Glutamatergic neuron (in vitro differentiated cells): ENCODE results near the gene USP40. TPM values are rescaled to one million over a fixed set of nuclear protein-coding genes. Genes with fewer than 3 reads are reported as not detected.

ENCODE experiments used
- DNase-seq: peaks from one replicate; pipeline ENCODE4 v3.0.0; 2022
- H3K27ac Mint-ChIP-seq: one replicate; pipeline ENCODE4 v1.8.0; 2020; ENCODE audit warnings: mild to moderate bottlenecking, mixed read lengths, inconsistent platforms; ENCODE audit not compliant: unreplicated experiment
- H3K27me3 Mint-ChIP-seq: one replicate; pipeline ENCODE4 v1.8.0; 2020; ENCODE audit warnings: mild to moderate bottlenecking, moderate library complexity, mixed read lengths, inconsistent platforms; ENCODE audit not compliant: unreplicated experiment
- H3K36me3 Mint-ChIP-seq: one replicate; pipeline ENCODE4 v1.8.0; 2020; ENCODE audit warnings: mild to moderate bottlenecking, mixed read lengths, inconsistent platforms; ENCODE audit not compliant: unreplicated experiment
- H3K4me1 Mint-ChIP-seq: one replicate; pipeline ENCODE4 v1.8.0; 2020; ENCODE audit warnings: mild to moderate bottlenecking, low read depth, mixed read lengths, inconsistent platforms; ENCODE audit not compliant: unreplicated experiment
- H3K4me3 Mint-ChIP-seq: one replicate; pipeline ENCODE4 v1.8.0; 2020; ENCODE audit warnings: mild to moderate bottlenecking, mixed read lengths, inconsistent platforms; ENCODE audit not compliant: unreplicated experiment
- H3K9me3 Mint-ChIP-seq: one replicate; pipeline ENCODE4 v1.8.0; 2020; ENCODE audit warnings: mild to moderate bottlenecking, moderate library complexity, mixed read lengths, inconsistent platforms; ENCODE audit not compliant: unreplicated experiment
- long read RNA-seq: library from polyadenylated mRNA; unstranded; transcript quantifications from one replicate; pipeline ENCODE4 v2.0.0, GENCODE V29; 2020; ENCODE audit not compliant: unreplicated experiment
- total RNA-seq: library from RNA; stranded (reverse); fragmentation: NEBNext Ultra II Directional; extraction: Animal tissue kit (Norgen Biotek cat#: 25700); gene quantifications from one replicate; pipeline ENCODE4 v1.2.1, GENCODE V29; 2021; ENCODE audit not compliant: unreplicated experiment
- TF ChIP-seq, protein P1 (sequence below): fragments of 200-600 bp; sonication (generic); IDR thresholded peaks from one replicate; pipeline ENCODE4 v1.5.0; 2021; ENCODE audit not compliant: partially characterized antibody, unreplicated experiment

Gene USP40
- 21.8 TPM for total RNA-seq
- long read RNA-seq, partial matches to known transcripts = 0 of 3 reads
- long read RNA-seq, other reads (novel, unspliced or antisense) = 2 of 3 reads

DNA sequence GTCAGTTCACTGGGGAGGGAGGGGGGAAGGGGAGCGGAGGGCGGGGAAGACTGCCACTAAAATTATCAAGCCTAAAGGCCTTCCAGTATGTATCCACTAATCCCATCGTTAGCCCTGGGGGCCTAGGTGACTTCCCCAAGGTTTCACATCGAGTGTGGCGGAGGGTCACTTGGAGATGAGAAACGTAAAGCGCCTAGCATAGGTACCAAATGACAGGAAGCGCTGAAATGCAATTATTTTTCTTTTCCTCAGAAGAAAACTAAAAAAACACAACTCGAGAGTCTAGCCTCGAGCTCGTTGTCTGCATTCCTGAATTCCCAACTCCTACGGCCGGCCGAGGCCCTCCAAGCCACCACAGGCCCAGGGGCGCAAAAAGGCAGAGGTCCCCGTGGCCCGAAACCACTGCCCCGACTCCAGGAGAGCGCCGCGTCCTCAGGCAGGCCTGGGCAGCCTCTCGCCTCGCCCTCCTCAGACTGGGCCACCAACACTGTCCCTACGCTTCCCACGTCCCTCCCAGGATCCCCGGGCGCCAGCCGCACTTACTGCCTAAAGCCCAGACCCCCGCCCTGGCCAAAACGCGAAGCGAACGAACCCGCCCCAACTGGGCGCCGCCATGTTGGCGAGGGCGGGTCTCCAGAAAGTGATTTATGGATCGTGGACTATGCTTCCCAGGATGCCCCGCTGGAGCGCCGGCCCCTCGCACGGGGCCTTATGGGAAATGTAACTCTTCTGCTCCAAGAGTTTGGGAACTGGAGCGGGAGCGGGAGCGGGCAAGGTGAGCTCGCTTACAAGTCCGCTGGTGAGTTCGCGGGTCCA lies at the start of gene USP40:
Gene USP40 (minus strand): TSS at position 642 of the 816 bp plus-strand sequence. CDS start 1,228 bp downstream, outside the sequence.
- H3K9me3 Mint-ChIP-seq = no peaks in the 10 kb centered on the region
- H3K36me3 Mint-ChIP-seq = no peaks in the 10 kb centered on the region
- no peaks in the 10 kb centered on the region for H3K4me1 Mint-ChIP-seq
- H3K27ac Mint-ChIP-seq = peak within 1 kb of the TSS; percentile 97
- H3K4me3 Mint-ChIP-seq = peak within 1 kb of the TSS; percentile 96
- no peaks in the 10 kb centered on the region for H3K27me3 Mint-ChIP-seq
- peak; percentile 88 for DNase-seq
- TF ChIP-seq, protein P1, sequence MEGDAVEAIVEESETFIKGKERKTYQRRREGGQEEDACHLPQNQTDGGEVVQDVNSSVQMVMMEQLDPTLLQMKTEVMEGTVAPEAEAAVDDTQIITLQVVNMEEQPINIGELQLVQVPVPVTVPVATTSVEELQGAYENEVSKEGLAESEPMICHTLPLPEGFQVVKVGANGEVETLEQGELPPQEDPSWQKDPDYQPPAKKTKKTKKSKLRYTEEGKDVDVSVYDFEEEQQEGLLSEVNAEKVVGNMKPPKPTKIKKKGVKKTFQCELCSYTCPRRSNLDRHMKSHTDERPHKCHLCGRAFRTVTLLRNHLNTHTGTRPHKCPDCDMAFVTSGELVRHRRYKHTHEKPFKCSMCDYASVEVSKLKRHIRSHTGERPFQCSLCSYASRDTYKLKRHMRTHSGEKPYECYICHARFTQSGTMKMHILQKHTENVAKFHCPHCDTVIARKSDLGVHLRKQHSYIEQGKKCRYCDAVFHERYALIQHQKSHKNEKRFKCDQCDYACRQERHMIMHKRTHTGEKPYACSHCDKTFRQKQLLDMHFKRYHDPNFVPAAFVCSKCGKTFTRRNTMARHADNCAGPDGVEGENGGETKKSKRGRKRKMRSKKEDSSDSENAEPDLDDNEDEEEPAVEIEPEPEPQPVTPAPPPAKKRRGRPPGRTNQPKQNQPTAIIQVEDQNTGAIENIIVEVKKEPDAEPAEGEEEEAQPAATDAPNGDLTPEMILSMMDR = no peak

GRCh38 chr2:233611284-233611683 lies 44.7 kb upstream of the USP40 start:
- H3K4me3 Mint-ChIP-seq = no peak overlapping the region
- H3K4me1 Mint-ChIP-seq = no peaks in the 10 kb centered on the region
- peaks cover 16% of the 10 kb centered on the region for H3K36me3 Mint-ChIP-seq
- H3K27ac Mint-ChIP-seq = no peak overlapping the region
- TF ChIP-seq, protein P1 = no peak
- peaks cover 18% of the 10 kb centered on the region for H3K9me3 Mint-ChIP-seq
- no peaks in the 10 kb centered on the region for H3K27me3 Mint-ChIP-seq
- no peak for DNase-seq

- DNase-seq = no peak
- Mint-ChIP-seq H3K27me3 (no peaks in the 10 kb centered on the region), H3K9me3 (peaks cover 2% of the 10 kb centered on the region), H3K27ac (no peak overlapping the region), H3K4me1 (peaks cover 8% of the 10 kb centered on the region), H3K36me3 (peaks cover 4% of the 10 kb centered on the region), H3K4me3 (no peak overlapping the region)
- TF ChIP-seq, protein P1 = no peak
These were observed 39.1 kb upstream of the USP40 start for GRCh38 chr2:233605680-233606079.

DNA sequence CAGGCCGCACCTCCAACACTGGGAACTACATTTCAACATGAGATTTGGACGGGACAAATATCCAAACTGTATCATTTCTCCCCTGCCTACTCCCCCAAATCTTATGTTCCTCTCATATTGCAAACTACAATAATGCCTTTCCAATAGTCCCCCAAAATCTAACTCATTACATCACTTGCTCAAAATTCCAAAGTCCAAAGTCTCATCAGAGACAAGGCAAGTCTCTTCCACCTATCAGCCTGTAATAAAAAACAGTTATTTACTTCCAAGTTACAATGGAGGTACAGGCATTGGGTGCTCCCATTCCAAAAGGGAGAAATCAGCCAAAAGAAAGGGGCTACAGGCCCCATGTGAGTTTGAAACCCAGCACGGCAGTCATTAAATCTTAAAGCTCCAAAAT lies 38.2 kb upstream of the USP40 start:
- Mint-ChIP-seq H3K36me3 (no peaks in the 10 kb centered on the region), H3K4me3 (no peak overlapping the region), H3K27me3 (no peaks in the 10 kb centered on the region), H3K27ac (no peak overlapping the region), H3K9me3 (peaks cover 2% of the 10 kb centered on the region), H3K4me1 (peaks cover 8% of the 10 kb centered on the region)
- TF ChIP-seq, protein P1 = no peak
- no peak for DNase-seq

GRCh38 chr2:233603520-233603919 lies 36.9 kb upstream of the USP40 start:
- H3K4me3 Mint-ChIP-seq = no peak overlapping the region
- H3K4me1 Mint-ChIP-seq = peaks cover 8% of the 10 kb centered on the region
- peaks cover 2% of the 10 kb centered on the region for H3K9me3 Mint-ChIP-seq
- no peaks in the 10 kb centered on the region for H3K27me3 Mint-ChIP-seq
- DNase-seq = no peak
- H3K36me3 Mint-ChIP-seq = no peaks in the 10 kb centered on the region
- H3K27ac Mint-ChIP-seq = no peak overlapping the region
- TF ChIP-seq, protein P1 = no peak
